ENCODE measurements around the gene ZBTB40. TPM values are rescaled to one million over a fixed set of nuclear protein-coding genes. Genes with fewer than 3 reads are reported as not detected.

The ZBTB40 gene
- total RNA-seq, 1 experiment from 2014 or later, result 16.3 TPM

GRCh38 chr1:22573237-22573636 lies 121.6 kb downstream of the ZBTB40 start:
- Histone ChIP-seq H3K4me1 (ENCODE audit: insufficient read depth, low read length) (0 out of 2 replicates have a peak, but pooled peaks cover 2% of the 10 kb centered on the region), H4K91ac (ENCODE audit: insufficient read length, low read depth, low read length) (no peak overlapping the region), H4K8ac (replicated peaks; ENCODE audit: insufficient read length, low read depth, low read length) (no peak overlapping the region), H2BK120ac (ENCODE audit: low read depth, low read length, poor library complexity, severe bottlenecking) (no peak overlapping the region), H3K23ac (ENCODE audit: insufficient read length, low read depth, low read length) (no peak overlapping the region), H4K5ac (ENCODE audit: insufficient read length, low read depth, low read length) (no peak overlapping the region), H3K4me2 (ENCODE audit: insufficient read depth, insufficient read length, low read length) (no peak overlapping the region), H3K14ac (ENCODE audit: insufficient read depth, low read length) (no peak overlapping the region), H3K79me2 (ENCODE audit: insufficient read depth, low read length) (no peaks in the 10 kb centered on the region), H3K56ac (ENCODE audit: insufficient read length, low read depth, low read length) (no peak overlapping the region), H3K18ac (ENCODE audit: insufficient read length, low read depth, low read length) (no peak overlapping the region), H2BK12ac (ENCODE audit: insufficient read length, low read depth, low read length) (no peak overlapping the region), H3K23me2 (ENCODE audit: insufficient read length, low read depth, low read length, poor library complexity, severe bottlenecking) (no peaks in the 10 kb centered on the region), H3K9me3 (ENCODE audit: control insufficient read depth, low read depth, low read length) (peaks cover 4% of the 10 kb centered on the region), H3K27ac (ENCODE audit: insufficient read length, low read depth, low read length) (no peak overlapping the region), H4K20me1 (ENCODE audit: control insufficient read depth, insufficient read depth, insufficient read length) (no peaks in the 10 kb centered on the region), H3K9ac (ENCODE audit: extremely low read depth, insufficient read length, low read length) (no peak overlapping the region), H2BK5ac (ENCODE audit: insufficient read length, low read length) (no peak overlapping the region), H2AFZ (ENCODE audit: low read length) (no peak overlapping the region), H2AK5ac (ENCODE audit: insufficient read length, low read length) (no peak overlapping the region), H2BK15ac (ENCODE audit: low read depth, low read length) (no peak overlapping the region), H3T11ph (ENCODE audit: low read length) (no peak overlapping the region), H3K27me3 (ENCODE audit: insufficient read depth, low read length) (no peaks in the 10 kb centered on the region), H2BK20ac (ENCODE audit: low read depth, low read length, poor library complexity, severe bottlenecking) (no peak overlapping the region), H3K4ac (ENCODE audit: low read depth, low read length) (no peak overlapping the region), H3K79me1 (ENCODE audit: insufficient read depth, low read depth, low read length, poor library complexity, severe bottlenecking) (no peaks in the 10 kb centered on the region)
- no peak overlapping the region for H3K27ac Mint-ChIP-seq
- no peak for DNase-seq
- WGBS (ENCODE audit: extremely low coverage, insufficient read length, low lambda C conversion rate), result no CpG with 5 or more reads among the region's 7 CpGs
- no peak overlapping the region for H3K4me3 Mint-ChIP-seq
- H3K36me3 Mint-ChIP-seq (ENCODE audit: insufficient read depth in 1 of 3, low read depth in 3 of 3), result peaks cover 0 to 6% (median 0%) of the 10 kb centered on the region in 3 experiments; a peak in 4 of 7 replicates
- TF ChIP-seq CTCF (conservative IDR thresholded peaks at IDR 0.05), result no peak
- H3K27me3 Mint-ChIP-seq (ENCODE audit: low read depth), result no peaks in the 10 kb centered on the region; the same call in 1 of the 2 replicates
- H3K4me1 Mint-ChIP-seq, result peaks cover 7 to 22% of the 10 kb centered on the region in 2 experiments
- peaks cover 7 to 8% of the 10 kb centered on the region in 2 experiments for H3K9me3 Mint-ChIP-seq
